ENCODE measurements around the gene PRKCE. TPM values are rescaled to one million over a fixed set of nuclear protein-coding genes. Genes with fewer than 3 reads are reported as not detected.

Gene PRKCE
- total and polyA plus RNA-seq, 2 experiments from 2014 or later, result 0.94 to 1.2 TPM

GRCh38 chr2:46213906-46214305 lies 562.4 kb downstream of the PRKCE start:
- ATAC-seq, result no peak
- peaks cover 18% of the 10 kb centered on the region for H3K36me3 Mint-ChIP-seq (ENCODE audit: low read depth)
- H3K4me3 ChIP-seq, result no peak overlapping the region
- H4K20me1 ChIP-seq (replicated peaks; ENCODE audit: insufficient read depth), result no peaks in the 10 kb centered on the region
- H3K9me3 Mint-ChIP-seq, result peaks cover 55% of the 10 kb centered on the region
- H3F3A ChIP-seq (replicated peaks; ENCODE audit: low read depth), result no peaks in the 10 kb centered on the region
- H3K9me2 ChIP-seq (ENCODE audit: insufficient read depth), result no peaks in the 10 kb centered on the region
- DNase-seq (ENCODE audit: low spot score), result no peak
- TF ChIP-seq NANOG (IDR thresholded peaks at IDR 0.05; ENCODE audit: borderline replicate concordance) (no peak), CREB1 (CRISPR knock-in tag; IDR thresholded peaks at IDR 0.05; ENCODE audit: low read depth) (no peak), ZNF114 (CRISPR knock-in tag; IDR thresholded peaks at IDR 0.05) (no peak), REST (IDR thresholded peaks at IDR 0.05; ENCODE audit: unreplicated experiment) (no peak), ZNF462 (CRISPR knock-in tag; IDR thresholded peaks at IDR 0.05) (no peak), CTCF (conservative IDR thresholded peaks at IDR 0.05; ENCODE audit: low read depth in 2 of 2) (no peak), EZH2phosphoT487 (IDR thresholded peaks at IDR 0.05; ENCODE audit: unreplicated experiment) (no peak), EZH2 (IDR thresholded peaks at IDR 0.05; ENCODE audit: low read depth, unreplicated experiment) (no peak), JUNB (IDR thresholded peaks at IDR 0.05; ENCODE audit: unreplicated experiment) (no peak), ETS1 (IDR thresholded peaks at IDR 0.05) (no peak), ZNF331 (CRISPR knock-in tag; IDR thresholded peaks at IDR 0.05; ENCODE audit: low read depth) (no peak), POLR2AphosphoS5 (IDR thresholded peaks at IDR 0.05; ENCODE audit: low read depth) (no peak), STAT1 (IDR thresholded peaks at IDR 0.05; ENCODE audit: unreplicated experiment) (no peak)
- H3K4me2 ChIP-seq, result no peak overlapping the region
- no peak overlapping the region for H3K4me3 Mint-ChIP-seq
- H3K27ac Mint-ChIP-seq, result no peak overlapping the region
- no peaks in the 10 kb centered on the region for H3K4me1 ChIP-seq (ENCODE audit: insufficient read depth)
- no peaks in the 10 kb centered on the region; the same call in 2 of the 3 replicates for H3K4me1 Mint-ChIP-seq
- H2AFZ ChIP-seq, result no peak overlapping the region
- no peaks in the 10 kb centered on the region for H3K27me3 Mint-ChIP-seq (ENCODE audit: insufficient read depth, low read depth, poor library complexity)
- no peaks in the 10 kb centered on the region for H3K27me3 ChIP-seq (ENCODE audit: insufficient read depth)
- H3K36me3 ChIP-seq (ENCODE audit: insufficient read depth), result no peaks in the 10 kb centered on the region
- H3K79me2 ChIP-seq (replicated peaks; ENCODE audit: insufficient read depth), result no peaks in the 10 kb centered on the region
- H3K27ac ChIP-seq (ENCODE audit: low read depth), result no peak overlapping the region
